Adipocyte (in vitro differentiated cells): ENCODE results near the gene SLC28A1.

ENCODE experiments used
- DNase-seq: peaks from one replicate; pipeline ENCODE4 v3.0.0-alpha.2; 2015; ENCODE audit warnings: low read depth
- H3K27me3 ChIP-seq: replicated peaks from 2 replicates; pipeline ENCODE4 v1.7.0; 2013; ENCODE audit warnings: mild to moderate bottlenecking, low read length, moderate library complexity; ENCODE audit not compliant: control insufficient read depth, insufficient read depth
- H3K36me3 ChIP-seq: 2 replicates; pipeline ENCODE4 v1.7.0; 2013; ENCODE audit warnings: low read length, mild to moderate bottlenecking, moderate library complexity; ENCODE audit not compliant: control insufficient read depth, insufficient read depth, severe bottlenecking
- H3K4me1 ChIP-seq: 2 replicates; pipeline ENCODE4 v1.7.0; 2013; ENCODE audit warnings: mild to moderate bottlenecking, low read length, moderate library complexity; ENCODE audit not compliant: control insufficient read depth, insufficient read depth
- H3K4me3 ChIP-seq: 2 replicates; pipeline ENCODE4 v1.7.0; 2013; ENCODE audit warnings: mild to moderate bottlenecking, low read length, moderate library complexity
- H3K9ac ChIP-seq: 2 replicates; pipeline ENCODE4 v1.7.0; 2013; ENCODE audit warnings: mild to moderate bottlenecking, low read length, moderate library complexity
- H3K9me3 ChIP-seq: 2 replicates; pipeline ENCODE4 v1.7.0; 2013; ENCODE audit warnings: mild to moderate bottlenecking, low read length, moderate library complexity; ENCODE audit not compliant: control insufficient read depth

Gene SLC28A1

GRCh38 chr15:84862214-84862975 is 22.1 kb upstream of the SLC28A1 start:
- H3K4me3 ChIP-seq = no peak overlapping the region
- H3K9ac ChIP-seq = no peak overlapping the region
- no peaks in the 10 kb centered on the region for H3K9me3 ChIP-seq
- H3K27me3 ChIP-seq = no peaks in the 10 kb centered on the region
- H3K4me1 ChIP-seq = peaks cover 14% of the 10 kb centered on the region
- DNase-seq = no peak
- H3K36me3 ChIP-seq = no peaks in the 10 kb centered on the region

DNA sequence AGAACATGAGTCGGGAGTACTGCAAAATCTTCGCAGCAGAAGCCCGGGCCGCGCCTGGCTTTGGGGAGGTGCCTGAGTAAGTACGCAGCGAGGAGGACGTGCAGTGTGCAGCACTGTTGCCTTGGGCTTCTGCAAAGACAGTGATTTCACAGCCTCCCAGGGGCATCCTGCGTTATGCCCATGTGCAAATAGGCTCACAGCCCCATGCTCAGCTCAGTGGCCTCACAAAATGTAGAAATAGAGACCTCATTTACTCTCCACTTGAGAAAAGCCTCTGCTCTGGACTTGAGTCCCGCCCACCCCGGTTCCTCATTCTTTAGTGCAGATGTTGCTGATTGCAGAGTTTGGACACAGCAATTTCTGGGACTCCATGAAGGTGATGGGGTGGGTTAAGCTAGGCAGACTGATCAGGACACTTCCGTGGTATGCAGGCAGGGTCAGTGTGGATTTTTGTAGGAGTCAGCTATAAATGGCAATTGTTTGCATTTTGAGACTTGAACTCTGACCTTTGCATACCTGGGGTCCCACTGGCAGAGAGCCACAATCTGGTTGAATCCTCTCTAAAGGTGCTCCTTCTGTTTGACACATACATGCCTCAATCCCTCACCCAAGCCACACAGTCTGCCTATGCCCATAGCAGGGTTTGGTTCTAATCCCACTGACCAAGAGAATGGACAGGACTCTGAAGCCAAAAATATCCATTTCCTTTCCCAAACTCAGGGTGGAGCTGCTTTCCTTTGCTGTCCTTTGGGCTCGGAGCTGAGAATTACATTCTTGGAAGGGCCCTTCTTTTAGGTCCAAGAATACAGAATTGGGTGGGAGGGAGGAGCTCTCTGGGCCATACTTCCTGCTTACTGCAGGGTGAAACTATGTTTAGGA is 20.7 kb upstream of the SLC28A1 start:
- no peak overlapping the region for H3K9ac ChIP-seq
- DNase-seq = peak; percentile 10
- H3K4me3 ChIP-seq = no peak overlapping the region
- no peaks in the 10 kb centered on the region for H3K27me3 ChIP-seq
- H3K4me1 ChIP-seq = peaks cover 14% of the 10 kb centered on the region
- no peaks in the 10 kb centered on the region for H3K9me3 ChIP-seq
- no peaks in the 10 kb centered on the region for H3K36me3 ChIP-seq

DNA sequence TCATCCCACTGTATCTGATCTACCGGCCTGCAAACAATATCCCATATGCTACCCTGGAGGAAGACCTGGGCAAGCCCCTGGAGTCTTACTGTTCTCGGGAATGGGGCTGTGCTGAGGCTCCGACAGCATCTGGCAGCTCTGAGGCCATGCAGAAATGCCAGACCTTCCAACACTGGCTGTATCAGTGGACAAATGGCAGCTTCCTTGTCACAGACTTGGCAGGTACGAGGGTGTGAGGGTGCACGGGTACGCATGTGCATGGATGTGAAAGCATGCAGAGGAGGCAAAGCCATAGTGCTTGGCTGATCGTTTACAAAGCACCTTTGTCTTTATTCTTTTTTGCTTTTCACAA is 20.0 kb upstream of the SLC28A1 start:
- Histone ChIP-seq H3K9ac (no peak overlapping the region), H3K9me3 (no peaks in the 10 kb centered on the region), H3K4me1 (peaks cover 14% of the 10 kb centered on the region), H3K36me3 (no peaks in the 10 kb centered on the region), H3K4me3 (no peak overlapping the region), H3K27me3 (no peaks in the 10 kb centered on the region)
- no peak for DNase-seq

DNA sequence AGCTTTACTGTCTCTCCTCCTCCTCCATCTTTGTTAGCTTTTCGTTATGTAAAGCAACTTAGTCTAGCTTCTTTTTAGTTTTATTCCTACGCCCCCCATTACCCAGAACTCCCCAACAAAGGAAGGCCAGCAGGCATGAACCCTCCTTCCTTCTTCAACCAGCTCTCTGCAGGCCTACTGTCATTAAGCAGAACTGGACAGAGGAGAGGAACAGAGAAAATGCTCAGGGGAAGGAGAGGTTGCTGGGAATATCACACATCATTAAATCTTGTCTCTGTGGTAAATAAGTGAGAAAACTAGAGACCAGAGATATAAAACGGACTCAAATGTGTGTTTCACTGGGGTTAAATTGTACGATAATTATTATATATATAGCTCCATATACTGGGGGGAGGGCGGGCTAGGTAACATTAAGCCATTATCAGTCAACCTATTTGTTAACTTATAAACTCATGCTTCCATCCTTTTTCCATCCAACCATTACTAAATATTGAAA is 19.3 kb upstream of the SLC28A1 start:
- Histone ChIP-seq H3K9me3 (no peaks in the 10 kb centered on the region), H3K9ac (no peak overlapping the region), H3K36me3 (no peaks in the 10 kb centered on the region), H3K4me3 (no peak overlapping the region), H3K4me1 (peaks cover 14% of the 10 kb centered on the region), H3K27me3 (no peaks in the 10 kb centered on the region)
- DNase-seq = no peak

GRCh38 chr15:84868037-84868880 is 16.2 kb upstream of the SLC28A1 start:
- Histone ChIP-seq H3K9me3 (no peaks in the 10 kb centered on the region), H3K4me3 (no peak overlapping the region), H3K9ac (no peak overlapping the region), H3K27me3 (no peaks in the 10 kb centered on the region), H3K36me3 (no peaks in the 10 kb centered on the region), H3K4me1 (peaks cover 13% of the 10 kb centered on the region)
- DNase-seq = no peak

DNA sequence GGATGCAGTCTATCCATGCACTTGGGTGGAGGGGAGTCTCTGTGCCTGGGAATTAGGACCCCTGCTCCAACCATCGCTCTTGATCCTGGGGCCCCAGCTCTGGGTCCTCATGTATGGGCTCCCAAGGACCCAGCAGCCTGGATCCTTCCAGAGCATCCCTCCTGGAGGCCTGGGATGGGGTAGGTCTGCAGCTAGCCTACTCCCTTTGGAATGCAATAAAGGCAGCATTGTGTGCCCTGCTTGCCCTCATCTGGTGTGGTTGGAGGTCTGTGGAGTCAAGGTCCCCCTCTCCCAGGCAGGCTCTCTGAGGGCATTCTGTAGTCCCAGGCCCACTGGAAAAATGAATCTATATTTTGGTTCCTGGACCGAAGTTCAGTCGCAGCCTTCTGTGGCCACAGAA is 15.0 kb upstream of the SLC28A1 start:
- H3K4me3 ChIP-seq = no peak overlapping the region
- no peak for DNase-seq
- no peaks in the 10 kb centered on the region for H3K9me3 ChIP-seq
- H3K27me3 ChIP-seq = no peaks in the 10 kb centered on the region
- H3K36me3 ChIP-seq = no peaks in the 10 kb centered on the region
- peaks cover under 1% of the 10 kb centered on the region for H3K4me1 ChIP-seq
- no peak overlapping the region for H3K9ac ChIP-seq

DNA sequence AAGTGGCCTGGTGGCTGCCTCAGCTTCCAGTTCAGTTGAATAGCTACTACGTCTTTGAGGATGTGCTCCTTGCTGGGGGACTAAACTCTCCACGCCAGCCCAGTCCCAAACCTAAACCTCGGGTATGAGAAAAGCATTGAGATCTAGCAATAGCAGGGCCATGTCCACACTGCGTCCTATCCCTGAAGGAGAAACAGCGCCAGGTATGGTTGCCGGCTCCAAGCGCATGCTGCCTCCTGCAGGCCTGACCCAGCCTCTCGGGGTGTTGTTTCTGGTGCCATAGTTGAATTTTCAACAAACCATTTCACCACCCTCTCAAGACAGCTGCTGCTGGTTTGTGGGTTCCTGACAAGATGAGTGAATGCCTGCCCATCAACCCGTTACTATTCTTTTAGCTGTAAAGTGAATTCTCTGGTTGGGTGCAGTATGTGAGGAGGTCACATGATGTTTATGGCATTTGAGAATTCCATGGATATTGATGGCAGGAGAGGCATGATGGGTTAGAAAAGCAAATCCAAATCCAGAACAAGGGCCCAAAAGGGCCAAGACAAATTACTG is 13.0 kb upstream of the SLC28A1 start:
- no peaks in the 10 kb centered on the region for H3K36me3 ChIP-seq
- H3K4me1 ChIP-seq = no peaks in the 10 kb centered on the region
- no peak overlapping the region for H3K4me3 ChIP-seq
- no peak for DNase-seq
- no peaks in the 10 kb centered on the region for H3K9me3 ChIP-seq
- H3K9ac ChIP-seq = no peak overlapping the region
- no peaks in the 10 kb centered on the region for H3K27me3 ChIP-seq

DNA sequence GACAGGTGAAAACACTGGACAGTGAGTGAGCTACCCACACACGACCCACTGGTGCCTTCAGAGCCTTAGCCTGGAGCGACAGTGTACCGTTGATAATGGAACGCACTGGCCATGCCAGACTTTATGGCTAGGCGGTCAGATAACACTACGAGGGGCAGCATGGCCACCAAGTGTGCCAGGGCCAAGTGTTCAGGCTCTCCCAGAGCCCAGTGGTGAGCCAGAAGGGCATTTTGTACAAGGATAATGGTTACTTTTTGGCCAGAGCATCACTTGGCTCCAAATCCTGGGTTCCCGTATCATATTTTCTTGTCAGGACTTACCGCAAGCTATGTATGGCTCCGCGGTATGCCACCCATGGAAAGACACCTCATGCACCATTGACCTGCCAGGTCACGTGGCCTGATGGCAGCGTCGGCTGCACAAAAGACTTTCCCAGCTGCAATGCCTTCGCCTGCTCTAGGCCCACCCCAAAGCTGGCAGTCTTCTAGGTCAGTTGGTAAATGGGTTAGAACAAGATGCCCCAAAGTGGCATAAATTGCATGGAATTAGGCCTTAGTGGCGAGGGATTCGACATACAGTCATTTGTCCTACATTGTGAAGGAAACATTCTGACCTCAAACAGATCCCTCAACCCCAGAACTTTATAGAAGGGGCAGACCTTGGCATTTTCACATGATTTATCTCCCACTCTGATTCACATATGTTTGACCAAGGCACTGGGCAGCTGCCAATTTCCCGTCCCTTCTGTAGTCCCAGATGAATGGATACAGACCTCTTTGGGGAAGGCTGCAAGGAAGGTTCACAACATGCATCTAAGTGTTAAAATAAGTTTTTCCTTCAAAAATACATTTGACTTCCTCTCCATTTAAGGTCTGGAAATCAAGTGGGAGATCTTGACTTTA is 12.2 kb upstream of the SLC28A1 start:
- DNase-seq = no peak
- Histone ChIP-seq H3K9ac (no peak overlapping the region), H3K27me3 (no peaks in the 10 kb centered on the region), H3K4me3 (no peak overlapping the region), H3K9me3 (no peaks in the 10 kb centered on the region), H3K4me1 (no peaks in the 10 kb centered on the region), H3K36me3 (no peaks in the 10 kb centered on the region)

GRCh38 chr15:84873997-84874396 is 10.5 kb upstream of the SLC28A1 start:
- H3K9me3 ChIP-seq = no peaks in the 10 kb centered on the region
- DNase-seq = no peak
- no peak overlapping the region for H3K4me3 ChIP-seq
- H3K4me1 ChIP-seq = no peaks in the 10 kb centered on the region
- no peaks in the 10 kb centered on the region for H3K27me3 ChIP-seq
- no peaks in the 10 kb centered on the region for H3K36me3 ChIP-seq
- no peak overlapping the region for H3K9ac ChIP-seq

GRCh38 chr15:84874981-84875699 is 9.3 kb upstream of the SLC28A1 start:
- H3K9ac ChIP-seq = no peak overlapping the region
- no peaks in the 10 kb centered on the region for H3K9me3 ChIP-seq
- H3K4me3 ChIP-seq = no peak overlapping the region
- DNase-seq = no peak
- H3K36me3 ChIP-seq = no peaks in the 10 kb centered on the region
- H3K27me3 ChIP-seq = no peaks in the 10 kb centered on the region
- H3K4me1 ChIP-seq = no peaks in the 10 kb centered on the region
